K562 (cell line): ENCODE results near the gene APOBEC3A. TPM values are rescaled to one million over a fixed set of nuclear protein-coding genes. Genes with fewer than 3 reads are reported as not detected.

Experiments used
- CBFA2T3 ChIP-seq: fragments of 450-650 bp; IDR thresholded peaks from 2 replicates; pipeline ENCODE4 v1.6.1; 2017
- MED1 ChIP-seq: sonication (generic); formaldehyde crosslinking; IDR thresholded peaks from 2 replicates; pipeline ENCODE4 v1.8.1; 2023; ENCODE audit warnings: missing genetic modification reagents, borderline replicate concordance
- REST ChIP-seq, 2 experiments: fragments of 450-650 bp; formaldehyde crosslinking in 1 of 2; IDR thresholded peaks; 2 replicates each; pipeline versions ENCODE4 v1.4.0 to v1.6.1; 2014 to 2020; ENCODE audit warnings: mild to moderate bottlenecking in 2 of 2, borderline replicate concordance in 1 of 2, low read depth in 1 of 2
- ZBTB49 ChIP-seq: sonication (generic); formaldehyde crosslinking; IDR thresholded peaks from 2 replicates; pipeline ENCODE4 v1.8.0; 2022; ENCODE audit warnings: missing genetic modification reagents, mild to moderate bottlenecking, borderline replicate concordance
- polyA plus RNA-seq, 8 experiments: library from polyadenylated mRNA; depleted of rRNA in 4 of 8; stranded (reverse) in 5 of 8; unstranded in 3 of 8; fragments of >200 nt; fragmentation: Nextera tagmentation in 2 of 8; fragmentation: Illumina TruSeq in 1 of 8; extraction: Ambion mirVana in 2 of 8; extraction: Trizol in 1 of 8; gene quantifications; 2 replicates each; pipeline versions ENCODE4 v1.2.1 to v1.2.3, GENCODE V29; 2011 to 2014; ENCODE audit warnings: inconsistent platforms in 1 of 8, missing spikeins in 1 of 8
- total RNA-seq, 7 experiments: library from RNA; depleted of rRNA in 6 of 7; stranded (reverse); fragments of >200 nt in 6 of 7; fragmentation: Illumina TruSeq in 2 of 7; extraction: Trizol in 2 of 7; gene quantifications; 2 replicates each; pipeline versions ENCODE4 v1.2.1 to v1.2.3, GENCODE V29; 2011 to 2021; ENCODE audit warnings: low replicate concordance in 1 of 7

APOBEC3A gene
- total and polyA plus RNA-seq, 9 of the 15 experiments (the other 6 are each of a cell fraction or from before 2014, with no cell fraction given), result 0.04 TPM; not detected in 8

- TF ChIP-seq ZBTB49 (CRISPR knock-in tag) (no peak), MED1 (CRISPR knock-in tag) (no peak), CBFA2T3 (no peak), REST (IDR thresholded peaks at IDR 0.05; ENCODE audit: borderline replicate concordance) (no peak), REST (CRISPR knock-in tag; IDR thresholded peaks at IDR 0.05; ENCODE audit: low read depth) (no peak)
Observed at GRCh38 chr22:38971791-38972190, 14.4 kb downstream of the APOBEC3A start (continued).
